ENCODE results near the gene DHRS7B.
"Not testable (repeated sequence)": the region's sequence is repeated elsewhere in the genome, so short reads cannot be mapped to it uniquely, and the experiment has no call there.

The DHRS7B gene

DNA sequence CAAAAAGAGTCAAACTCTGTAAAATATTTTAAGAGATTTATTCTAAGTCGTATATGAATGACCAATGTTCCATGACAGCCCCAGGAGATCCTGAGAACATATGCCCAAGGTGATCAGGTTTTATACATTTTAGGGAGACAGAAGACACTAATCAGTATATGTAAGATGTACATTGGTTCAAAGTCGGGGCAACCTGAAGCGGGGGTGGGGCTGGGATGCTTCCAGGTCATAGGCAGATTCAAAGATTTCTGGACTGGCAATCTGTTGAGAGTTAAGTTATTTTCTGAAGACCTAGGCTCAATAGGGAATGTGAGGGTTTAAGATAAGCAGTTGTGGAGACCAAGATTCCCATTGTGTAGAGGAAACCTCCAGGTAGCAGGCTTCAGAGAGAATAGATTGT lies 20.4 kb upstream of the DHRS7B start:
- DNase-seq: no peak
- intact Hi-C loops (cut with DNase I): no loop called here

DNA sequence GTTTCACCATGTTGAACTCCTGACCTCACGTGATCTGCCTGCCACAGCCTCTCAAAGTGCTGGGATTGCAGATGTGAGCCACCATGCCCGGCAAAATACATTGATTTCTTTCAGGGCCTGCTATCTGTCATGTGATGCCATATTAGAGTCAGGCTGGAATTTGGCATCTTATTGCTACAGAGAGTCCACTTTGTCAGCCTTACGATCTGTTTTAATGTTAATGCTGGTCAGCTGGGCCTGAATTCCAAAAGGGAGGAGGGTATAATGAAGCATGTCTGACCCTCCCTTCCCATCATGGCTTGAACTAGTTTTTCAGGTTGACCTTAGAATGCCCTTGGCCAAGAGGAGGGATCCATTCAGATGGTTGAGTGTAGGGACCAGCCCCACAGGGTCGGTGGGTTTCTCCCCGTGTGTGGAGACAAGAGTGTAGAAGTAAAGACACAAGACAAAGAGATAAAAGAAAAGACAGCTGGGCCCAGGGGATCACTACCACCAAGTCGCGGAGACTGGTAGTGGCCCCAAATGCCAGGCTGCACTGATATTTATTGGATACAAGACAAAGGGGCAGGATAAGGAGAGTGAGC lies 19.6 kb upstream of the DHRS7B start:
- DNase-seq; intact Hi-C loops (cut with DNase I): not testable (repeated sequence)

DNA sequence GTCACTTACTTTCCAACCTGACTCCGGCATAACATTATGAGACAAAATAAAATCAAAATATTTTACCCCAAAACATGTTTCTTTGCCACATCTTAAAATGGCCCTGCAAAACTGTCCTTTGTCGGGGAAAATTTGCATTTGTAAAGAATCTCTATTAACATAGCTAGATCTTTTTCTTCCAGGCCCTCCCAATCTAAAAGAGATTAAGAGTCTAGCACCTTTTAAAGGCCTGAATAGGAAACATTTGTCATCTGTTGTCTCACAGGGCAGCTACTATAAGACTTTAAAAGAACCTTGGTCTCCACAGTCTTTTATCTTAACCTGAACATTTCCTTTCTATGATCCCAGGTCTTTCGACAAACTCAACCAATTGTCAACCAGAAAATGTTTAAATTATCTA lies 18.1 kb upstream of the DHRS7B start:
- intact Hi-C loops (cut with DNase I): no loop called here
- no peak for DNase-seq

DNA sequence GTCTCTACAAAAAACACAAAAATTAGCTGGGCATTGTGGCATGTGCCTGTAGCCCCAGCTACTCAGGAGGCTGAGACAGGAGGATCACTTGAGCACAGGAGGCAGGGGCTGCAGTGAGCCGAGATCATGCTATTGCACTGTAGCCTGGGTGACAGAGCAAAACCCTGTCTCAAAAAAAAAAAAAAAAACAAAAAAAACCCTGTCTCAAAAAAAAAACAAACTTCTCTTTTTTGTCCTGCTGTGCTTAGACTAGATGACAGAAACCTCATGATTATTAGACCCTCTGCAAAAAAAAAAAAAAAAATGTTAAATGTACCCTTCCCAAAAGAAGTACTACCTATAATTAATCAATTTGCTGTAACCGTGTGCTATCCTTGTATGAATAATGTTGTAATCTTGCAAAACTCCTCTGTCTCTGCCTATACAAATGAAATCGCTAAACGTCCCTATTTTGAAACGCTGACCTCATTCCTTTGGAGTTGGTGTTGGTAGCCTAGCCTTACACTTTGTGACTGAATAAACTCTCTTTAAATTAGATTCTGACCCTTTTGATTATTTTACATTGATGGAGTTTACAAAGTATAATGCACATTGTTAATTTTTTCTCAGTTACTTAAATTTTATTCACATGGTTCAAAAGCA lies 13.6 kb upstream of the DHRS7B start:
- intact Hi-C loops (cut with DNase I): loop anchor here (10.0 kb wide), 3 partner anchors 58 to 132 kb away; partner anchors contain the start of gene TMEM11

DNA sequence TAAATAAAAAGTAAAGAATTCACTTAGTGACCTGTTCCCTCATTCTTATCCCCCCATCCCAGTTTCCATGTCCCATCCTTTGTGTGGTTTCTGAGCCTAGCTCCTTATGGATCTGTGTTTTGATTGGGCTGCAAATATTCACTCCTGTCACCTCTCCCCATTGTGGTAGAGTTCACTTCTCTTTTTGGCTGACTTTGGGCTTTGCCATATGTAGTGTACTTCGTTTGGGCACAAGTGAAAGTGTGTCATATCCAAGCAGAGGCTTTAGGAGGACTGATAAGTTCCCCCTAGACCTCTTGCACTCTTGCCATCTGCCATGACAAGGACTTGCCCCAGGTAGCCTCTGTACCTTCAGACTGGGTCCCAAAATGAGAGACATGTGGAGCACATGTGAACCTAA lies 13.0 kb upstream of the DHRS7B start:
- intact Hi-C loops (cut with DNase I): loop anchor here (10.0 kb wide), 3 partner anchors 59 to 131 kb away; partner anchors contain the start of gene TMEM11
- DNase-seq: no peak

More for the DNA sequence above, 13.6 kb upstream of the DHRS7B start:
- DNase-seq: no peak

DNA sequence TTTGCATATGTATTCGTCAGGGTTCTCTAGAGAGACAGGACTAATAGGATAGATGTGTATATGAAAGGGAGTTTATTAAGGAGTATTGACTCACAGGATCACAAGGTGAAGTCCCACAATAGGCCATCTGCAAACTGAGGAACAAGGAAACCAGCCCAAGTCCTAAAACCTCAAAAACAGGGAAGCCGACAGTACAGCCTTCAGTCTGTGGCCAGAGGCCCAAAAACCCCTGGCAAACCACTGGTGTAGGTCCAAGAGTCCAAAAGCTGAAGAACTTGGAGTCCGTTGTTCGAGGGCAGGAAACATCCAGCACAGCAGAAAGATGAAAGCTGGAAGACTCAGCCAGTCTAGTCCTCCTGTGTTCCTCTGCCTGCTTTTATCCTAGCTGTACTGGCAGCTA lies 12.0 kb upstream of the DHRS7B start:
- not testable (repeated sequence) for DNase-seq
- intact Hi-C loops (cut with DNase I): loop anchor here (10.0 kb wide), 3 partner anchors 60 to 130 kb away; partner anchors contain the start of gene TMEM11

DNA sequence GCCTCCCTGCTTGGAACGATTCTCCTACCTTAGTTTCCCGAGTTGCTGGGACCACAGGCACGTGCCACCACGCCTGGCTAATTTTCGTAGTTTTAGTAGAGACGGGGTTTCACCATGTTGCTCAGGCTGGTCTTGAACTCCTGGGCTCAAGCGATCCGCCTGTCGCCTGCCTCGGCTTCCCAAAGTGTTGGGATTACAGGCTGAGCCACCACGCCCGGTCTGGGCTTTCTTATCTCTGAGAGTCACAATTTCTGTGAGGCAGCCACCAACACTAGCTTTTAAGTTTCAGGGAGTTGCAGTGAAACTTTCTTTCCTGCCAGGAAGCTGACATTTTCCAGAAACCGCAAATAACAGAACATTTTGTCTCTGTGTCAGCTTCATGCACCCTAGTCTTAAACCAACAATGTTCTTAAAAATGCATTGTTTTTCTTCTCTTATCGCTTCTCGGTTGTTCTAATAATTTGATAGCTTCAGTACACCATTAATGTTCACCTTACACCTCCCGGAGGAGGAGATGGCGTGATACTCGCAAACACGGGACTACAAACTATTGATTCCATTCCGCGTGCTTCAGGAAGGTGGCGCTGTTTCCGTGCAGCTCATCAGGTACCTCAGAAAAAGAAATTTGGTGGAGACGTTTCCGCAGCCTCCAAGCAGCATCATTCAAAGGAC lies 7.4 kb upstream of the DHRS7B start:
- peak; percentile 52 to 89 (median 77) for DNase-seq
- intact Hi-C loops (cut with DNase I): loop anchor here (10.0 kb wide), 3 partner anchors 65 to 125 kb away; partner anchors contain the start of gene TMEM11

DNA sequence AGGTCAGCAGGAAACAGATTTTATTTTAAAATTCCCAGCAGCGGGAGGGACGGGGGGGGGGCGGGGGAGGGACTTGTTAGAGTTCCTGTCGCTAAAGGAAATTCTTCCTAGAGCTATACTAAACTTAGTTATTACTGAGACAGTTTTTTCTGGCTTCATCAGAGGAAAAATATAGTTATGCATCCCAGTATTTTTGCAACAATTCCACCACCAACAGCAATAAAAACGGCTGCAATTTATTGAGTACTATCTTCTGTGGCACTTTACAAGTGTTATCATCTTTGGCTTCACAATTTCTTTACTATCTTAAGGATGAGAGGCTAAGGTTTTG lies 6.9 kb upstream of the DHRS7B start:
- intact Hi-C loops (cut with DNase I): loop anchor here (10.0 kb wide), 3 partner anchors 65 to 125 kb away; partner anchors contain the start of gene TMEM11
- DNase-seq: no peak

DNA sequence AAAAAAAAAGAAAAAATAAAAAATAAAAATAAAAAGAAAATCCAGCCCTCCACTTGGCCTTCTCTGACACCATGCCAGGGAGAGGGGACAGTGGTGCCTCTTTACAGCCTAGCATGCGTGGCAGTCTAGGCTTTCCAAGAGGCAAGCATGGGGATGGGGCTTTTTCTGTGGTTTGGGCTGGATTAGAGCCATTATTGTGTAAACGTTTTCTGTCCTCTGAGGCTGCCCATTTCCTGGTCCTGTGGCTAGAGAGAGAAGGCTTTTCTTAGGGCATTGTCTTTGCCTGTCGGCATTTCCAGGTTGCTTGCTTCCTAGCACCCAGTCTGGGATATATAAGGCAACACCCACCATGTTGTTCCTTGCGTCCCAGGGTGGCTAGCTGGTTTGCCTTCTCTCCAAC lies 2.7 kb upstream of the DHRS7B start:
- intact Hi-C loops (cut with DNase I): no loop called here
- no peak for DNase-seq

DNA sequence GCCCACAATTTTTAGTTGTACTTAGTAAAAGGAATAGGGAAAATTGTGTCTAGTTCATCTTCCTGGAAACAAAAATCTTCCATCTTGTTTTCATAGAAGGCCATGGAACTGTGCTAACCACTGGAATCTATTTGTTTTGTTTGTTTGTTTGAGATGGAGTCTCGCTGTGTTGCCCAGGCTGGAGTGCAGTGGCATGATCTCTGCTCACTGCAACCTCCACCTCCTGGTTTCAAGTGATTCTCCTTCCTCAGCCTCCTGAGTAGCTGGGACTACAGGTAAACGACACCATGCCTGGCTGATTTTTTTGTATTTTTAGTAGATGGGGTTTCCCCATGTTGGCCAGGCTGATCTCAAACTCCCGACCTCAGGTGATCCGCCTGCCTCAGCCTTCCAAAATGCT lies 2.2 kb upstream of the DHRS7B start:
- intact Hi-C loops (cut with DNase I); DNase-seq: not testable (repeated sequence)

DNA sequence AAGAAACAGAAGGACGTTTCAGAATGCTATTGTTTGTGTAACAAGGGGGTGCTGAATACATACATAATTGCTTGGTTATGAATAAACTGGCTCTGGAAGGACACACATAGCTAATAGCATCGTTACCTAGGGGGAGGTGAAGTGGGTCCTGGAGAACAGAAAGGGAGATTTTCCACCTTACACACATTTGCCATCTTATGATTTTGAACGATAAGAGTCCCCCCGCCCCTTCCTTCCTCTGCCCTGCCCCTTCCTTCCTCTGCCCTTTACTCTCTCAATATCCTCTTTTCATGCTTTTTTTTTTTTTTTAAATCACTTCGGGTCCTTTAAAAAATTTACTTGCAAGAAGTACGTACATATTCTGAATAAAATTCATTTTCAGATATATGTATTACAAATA lies 902 bp upstream of the DHRS7B start:
- intact Hi-C loops (cut with DNase I): no loop called here
- no peak for DNase-seq

DNA sequence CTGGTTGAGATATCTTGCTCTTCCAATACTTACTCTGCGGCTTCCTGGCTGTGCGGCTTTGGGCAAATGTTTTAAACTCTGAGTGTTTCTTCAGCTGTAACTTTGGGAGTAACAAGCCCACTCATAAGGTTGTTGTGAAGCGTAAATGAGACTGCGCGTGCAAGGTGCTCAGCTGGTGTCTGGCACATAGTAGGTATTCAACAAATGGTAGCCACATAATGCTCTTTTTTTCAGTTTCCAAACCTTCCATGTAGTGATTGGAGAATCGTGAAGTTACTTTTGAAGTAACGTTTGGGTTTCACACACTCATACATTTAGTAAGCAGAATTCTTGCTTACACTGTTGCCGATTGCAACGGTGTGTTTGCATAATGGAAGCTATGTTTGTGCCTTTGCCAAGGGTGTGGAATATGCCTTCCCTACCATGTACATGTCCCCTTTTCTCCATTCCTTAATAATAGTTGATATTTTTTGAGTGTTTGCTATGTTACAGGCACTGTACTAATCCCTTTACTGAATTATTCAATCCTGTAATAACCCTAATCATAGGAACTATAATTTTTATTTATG lies 829 bp downstream of the DHRS7B start:
- DNase-seq: peak in 1 of 42 donors; percentile 8
- intact Hi-C loops (cut with DNase I): no loop called here

DNA sequence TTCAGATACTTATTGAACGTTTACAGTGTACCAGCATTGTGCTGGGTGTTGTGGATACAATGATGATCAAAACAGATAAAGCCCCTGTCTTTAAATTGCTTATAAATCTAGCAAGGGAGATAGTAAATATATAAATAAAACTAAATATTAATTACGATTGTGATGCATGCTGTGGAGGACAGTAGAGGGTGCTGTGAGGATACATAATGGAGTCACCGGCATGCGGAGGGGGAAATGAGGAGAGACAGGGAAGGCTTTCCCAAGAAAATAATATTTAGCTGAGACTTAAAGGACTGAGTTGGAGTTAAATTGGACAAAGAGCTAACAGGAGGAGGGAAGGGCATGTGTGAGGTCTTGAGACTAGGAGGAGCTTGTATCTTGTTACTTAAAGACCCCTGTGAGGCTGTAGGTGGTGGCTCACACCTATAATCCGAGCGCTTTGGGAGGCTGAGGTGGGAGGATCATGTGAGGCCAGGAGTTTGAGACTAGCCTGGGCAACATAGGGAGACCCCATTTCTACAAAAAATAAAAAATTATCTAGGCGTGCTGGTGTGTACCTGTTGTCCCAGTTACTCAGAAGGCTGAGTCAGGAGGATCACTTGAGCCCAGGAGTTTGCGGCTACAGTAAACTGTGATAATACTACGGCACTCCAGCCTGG lies 2.4 kb downstream of the DHRS7B start:
- peak in 28 of 42 donors; percentile 11 to 72 (median 35) for DNase-seq
- intact Hi-C loops (cut with DNase I): no loop called here

DNA sequence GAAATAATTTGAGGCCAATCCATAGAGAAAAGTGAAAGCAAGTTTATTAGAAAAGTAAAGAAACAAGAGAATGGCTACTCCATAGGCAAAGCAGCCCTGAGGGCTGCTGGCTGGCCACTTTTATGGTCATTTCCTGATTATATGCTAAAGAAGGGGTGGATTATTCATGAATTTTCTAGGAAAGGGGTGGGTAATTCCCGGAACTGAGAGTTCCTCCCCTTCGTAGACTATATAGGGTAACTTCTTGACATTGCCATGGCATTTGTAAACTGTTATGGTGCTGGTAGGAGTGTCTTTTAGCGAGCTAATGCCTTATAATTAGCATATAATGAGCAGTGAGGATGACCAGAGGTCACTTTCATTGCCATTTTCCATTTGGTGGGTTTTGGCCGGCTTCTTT lies 4.4 kb downstream of the DHRS7B start:
- intact Hi-C loops (cut with DNase I): no loop called here
- no peak for DNase-seq

DNA sequence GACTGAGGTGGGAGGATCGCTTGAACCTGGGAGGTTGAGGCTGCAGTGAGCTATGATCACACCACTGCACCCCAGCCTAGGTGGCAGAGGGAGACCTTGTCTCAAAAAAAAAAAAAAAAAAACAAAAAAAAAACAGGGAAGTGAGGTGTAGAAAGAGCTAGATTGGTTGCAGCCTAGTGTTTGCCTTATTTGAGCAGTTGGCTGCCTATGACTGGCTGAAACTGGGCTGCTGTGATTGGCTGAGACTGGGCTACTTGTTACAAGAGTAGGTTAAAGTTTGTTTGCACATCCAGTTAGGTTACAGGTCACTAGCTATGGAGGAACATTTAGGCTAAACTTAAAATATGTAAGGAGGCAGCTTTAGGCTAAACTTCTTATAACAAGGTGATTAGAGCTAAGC lies 5.7 kb downstream of the DHRS7B start:
- intact Hi-C loops (cut with DNase I): no loop called here

DNA sequence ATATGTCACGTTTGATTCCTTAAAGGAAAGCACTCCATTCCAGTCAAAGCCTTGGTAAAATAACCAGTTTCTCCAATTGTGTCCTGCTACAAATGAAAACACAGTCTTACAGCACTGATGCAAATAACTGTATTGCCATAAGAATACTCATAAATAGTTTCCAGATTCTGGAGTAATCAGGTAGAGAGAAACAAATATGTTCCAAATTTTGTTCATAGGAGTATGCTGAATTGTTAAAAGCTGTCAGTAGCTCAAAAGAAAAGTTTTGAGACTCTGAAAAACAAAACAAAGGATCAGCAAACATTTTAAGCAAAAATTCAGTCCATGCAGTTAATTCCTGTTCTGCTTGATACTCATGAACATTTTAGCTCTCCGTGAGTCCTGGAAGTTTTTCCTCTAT lies 7.8 kb downstream of the DHRS7B start:
- no peak for DNase-seq
- intact Hi-C loops (cut with DNase I): no loop called here

More for the DNA sequence above, 5.7 kb downstream of the DHRS7B start:
- DNase-seq: no peak

DNA sequence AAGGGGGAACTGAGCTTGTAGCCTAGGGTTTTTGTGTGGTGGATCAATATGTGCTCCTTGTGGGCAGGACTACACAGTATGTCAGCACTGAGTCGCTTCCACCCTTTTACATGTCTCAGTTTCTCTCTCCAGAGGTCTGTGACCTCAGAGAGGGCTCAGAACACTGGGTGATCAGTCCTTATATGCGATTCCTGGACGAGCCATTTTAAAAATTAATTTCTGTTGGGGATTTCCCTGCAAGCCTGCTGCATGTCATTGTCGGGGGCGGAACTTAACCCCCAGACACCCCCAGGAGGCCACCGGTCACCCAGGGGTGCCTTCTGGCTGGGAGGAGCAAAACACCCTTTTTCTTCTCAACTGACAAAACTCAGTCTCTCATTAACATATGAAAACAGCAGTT lies 14.1 kb downstream of the DHRS7B start:
- intact Hi-C loops (cut with DNase I): no loop called here

DNA sequence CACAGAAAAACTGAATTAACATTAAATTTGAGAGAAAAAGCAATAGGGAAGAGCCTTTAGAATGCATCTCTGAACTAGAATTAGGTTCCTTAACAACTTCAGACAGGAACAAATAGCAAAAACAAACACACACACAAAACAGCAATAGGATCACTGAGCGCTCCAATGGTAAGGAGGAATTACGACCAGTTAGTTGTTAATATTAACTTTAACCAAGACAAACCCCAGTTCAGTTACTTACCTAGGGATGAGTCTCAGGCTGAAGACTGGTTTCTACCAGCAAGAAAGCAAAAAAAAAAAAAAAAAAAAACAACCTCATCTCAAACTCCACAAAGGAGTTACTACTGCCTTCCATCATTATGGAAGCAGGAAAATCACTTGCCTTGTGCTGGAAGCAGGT lies 14.6 kb downstream of the DHRS7B start:
- no peak for DNase-seq
- intact Hi-C loops (cut with DNase I): no loop called here

More for the DNA sequence above, 14.1 kb downstream of the DHRS7B start:
- DNase-seq: no peak

DNA sequence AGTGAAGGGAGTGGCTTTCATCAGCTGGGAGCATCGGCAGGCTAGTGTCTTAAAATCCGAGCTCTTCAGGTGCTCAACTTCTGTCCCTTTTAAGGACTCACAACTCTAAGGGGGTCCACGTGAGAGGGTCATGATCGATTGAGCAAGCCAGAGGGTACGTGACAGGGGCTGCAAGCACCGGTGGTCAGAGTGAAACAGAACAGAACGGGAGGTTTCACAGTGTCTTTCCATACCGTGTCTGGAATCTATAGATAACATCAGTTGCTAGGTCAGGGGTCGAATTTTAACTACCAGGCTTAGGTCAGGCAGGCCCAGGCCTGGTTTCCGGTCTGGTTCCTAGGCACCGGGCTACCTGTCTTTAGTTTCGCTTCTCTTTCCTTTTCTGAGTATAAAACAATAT lies 15.3 kb downstream of the DHRS7B start:
- DNase-seq; intact Hi-C loops (cut with DNase I): not testable (repeated sequence)

DNA sequence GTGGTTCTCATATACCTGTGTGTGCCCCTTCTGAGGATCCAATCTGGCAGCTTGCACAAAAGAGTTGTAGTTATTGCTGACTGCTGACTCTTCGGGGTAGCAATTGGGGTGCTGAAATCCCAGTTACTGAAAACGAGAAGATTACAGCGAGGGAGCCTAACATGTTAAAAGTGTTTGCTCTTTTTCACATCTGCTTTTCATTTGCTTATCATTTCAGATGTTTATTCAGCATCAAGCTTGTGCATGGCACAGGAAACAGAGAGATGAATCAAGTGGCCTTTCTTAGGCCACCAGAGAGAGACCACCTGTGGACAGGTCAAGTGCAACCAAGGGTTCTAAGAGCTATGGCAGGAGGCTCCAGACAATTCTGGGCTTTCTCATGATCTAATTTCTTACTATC lies 16.9 kb downstream of the DHRS7B start:
- no peak for DNase-seq
- intact Hi-C loops (cut with DNase I): no loop called here

All from head of caudate nucleus (tissue), 42 donors.